GM18868 (cell line): ENCODE measurements around the gene NRXN3.
"Not testable (repeated sequence)": the region's sequence is repeated elsewhere in the genome, so short reads cannot be mapped to it uniquely, and the experiment has no call there.

Experiments
- ATAC-seq: cut with Tn5 transposase; IDR thresholded peaks from one replicate; pipeline ENCODE4 v1.9.1; 2021; ENCODE audit warnings: mild to moderate bottlenecking, moderate library complexity; ENCODE audit not compliant: unreplicated experiment

Gene NRXN3

DNA sequence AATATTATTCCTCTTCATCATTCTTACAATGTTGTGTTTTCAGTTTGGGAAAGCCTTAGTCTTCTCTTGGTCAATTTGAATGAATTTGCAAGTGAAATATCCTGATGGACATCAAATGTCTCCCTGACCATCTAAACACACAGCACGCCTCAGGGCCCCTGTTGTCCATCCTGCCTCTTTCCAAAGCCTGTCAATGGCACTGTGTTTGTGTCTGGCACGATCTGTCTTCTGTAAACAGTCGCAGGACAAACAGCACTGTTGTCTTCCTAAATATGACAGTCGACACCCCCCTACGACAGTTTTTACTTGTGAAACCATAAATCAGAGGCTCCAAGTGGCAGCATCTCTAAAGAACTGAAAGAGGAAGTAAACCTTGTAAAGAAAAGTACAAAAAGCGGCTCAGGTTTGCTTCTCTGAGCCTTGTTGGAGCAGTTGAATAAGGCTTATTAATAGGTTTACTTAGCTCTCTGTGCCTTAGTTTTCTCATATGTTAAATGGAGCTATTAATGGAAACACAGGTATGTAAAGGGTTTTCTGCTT lies 285.8 kb downstream of the NRXN3 start:
- peak; percentile 94 for ATAC-seq

DNA sequence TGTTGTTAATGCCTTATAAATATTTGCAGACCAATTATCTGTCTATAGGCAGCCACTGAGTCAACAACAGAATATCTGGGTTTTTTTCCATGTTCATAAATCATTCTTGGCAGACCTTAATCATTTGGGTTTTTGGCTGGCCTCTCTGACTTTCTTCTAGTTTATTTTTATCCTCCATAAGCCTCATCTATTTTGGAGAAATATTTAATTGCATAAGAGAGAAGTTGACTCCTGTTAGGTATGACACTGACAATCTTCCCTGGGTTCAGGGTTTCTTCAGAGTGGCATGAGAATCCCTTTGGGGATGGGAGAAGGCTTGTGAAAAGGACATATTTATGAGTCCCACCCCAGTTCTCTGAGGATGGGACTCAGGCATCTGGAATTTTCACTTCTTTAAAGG lies 299.8 kb downstream of the NRXN3 start:
- ATAC-seq = no peak

DNA sequence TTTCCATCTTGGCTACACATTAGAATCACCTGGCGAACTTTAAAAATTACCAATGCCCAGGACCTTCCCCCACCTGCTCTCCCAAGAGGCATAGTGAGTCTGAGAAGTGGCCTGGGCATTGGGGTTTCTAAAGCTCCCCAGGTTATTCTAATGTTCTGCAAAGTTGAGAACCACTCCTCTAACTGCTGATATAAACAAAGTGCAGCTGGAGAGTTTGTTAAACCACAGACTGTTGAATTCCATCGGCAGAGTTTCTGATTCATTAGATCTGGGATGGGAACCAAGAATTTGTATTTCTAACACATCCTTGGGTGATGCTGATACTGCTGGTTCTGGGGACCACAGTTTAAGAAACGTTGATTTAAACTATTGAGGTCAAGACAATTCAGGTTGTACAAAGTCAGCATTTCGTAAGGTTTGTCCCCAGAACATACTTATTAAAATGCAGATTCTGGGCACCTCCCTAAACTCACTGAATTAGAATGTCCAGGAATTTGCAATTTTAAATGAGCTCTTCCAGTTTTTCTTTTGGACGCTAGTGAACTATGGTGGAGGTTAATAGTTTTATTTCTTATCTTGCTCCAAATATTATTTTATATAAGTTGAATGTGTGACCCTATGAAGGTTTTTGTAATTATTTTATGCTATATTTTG lies 309.1 kb downstream of the NRXN3 start:
- no peak for ATAC-seq

DNA sequence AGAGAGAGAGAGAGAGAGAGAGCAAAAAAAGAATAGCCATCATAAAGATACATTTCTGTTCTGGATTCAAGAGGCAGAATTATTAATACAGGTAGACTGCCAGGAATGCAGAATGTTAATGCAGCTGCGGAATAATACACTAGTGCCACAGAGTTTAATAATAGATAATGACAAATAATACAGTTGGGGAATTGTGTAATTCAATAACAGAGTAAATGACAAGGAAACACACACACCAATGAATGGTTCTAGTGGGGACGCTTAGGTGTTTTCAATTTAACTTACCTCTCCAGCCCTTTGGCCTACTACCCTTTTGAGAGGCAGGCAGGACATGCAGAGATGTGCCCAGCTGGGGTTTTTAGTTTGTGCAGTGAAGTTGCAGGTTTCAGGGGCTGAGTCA lies 313.9 kb downstream of the NRXN3 start:
- ATAC-seq = no peak

DNA sequence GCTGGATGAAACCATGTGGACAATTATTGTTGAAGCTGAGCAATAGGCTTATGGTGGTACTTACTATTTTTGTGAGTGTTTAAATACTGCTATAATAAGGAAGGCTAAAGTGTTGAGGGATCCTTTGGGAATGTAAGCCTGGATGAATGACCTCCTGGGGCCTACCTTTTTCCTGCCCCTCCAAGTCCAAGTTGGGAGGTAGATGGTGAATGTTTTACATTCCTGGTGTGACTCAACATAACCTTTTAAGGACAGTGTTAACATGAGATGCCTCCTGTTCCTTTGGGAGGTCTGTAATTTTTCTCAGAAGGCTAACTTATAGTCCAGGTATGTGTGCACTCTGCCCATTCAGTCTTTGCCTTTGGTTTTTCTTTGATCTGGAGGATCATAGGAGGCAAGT lies 315.9 kb downstream of the NRXN3 start:
- ATAC-seq = no peak

DNA sequence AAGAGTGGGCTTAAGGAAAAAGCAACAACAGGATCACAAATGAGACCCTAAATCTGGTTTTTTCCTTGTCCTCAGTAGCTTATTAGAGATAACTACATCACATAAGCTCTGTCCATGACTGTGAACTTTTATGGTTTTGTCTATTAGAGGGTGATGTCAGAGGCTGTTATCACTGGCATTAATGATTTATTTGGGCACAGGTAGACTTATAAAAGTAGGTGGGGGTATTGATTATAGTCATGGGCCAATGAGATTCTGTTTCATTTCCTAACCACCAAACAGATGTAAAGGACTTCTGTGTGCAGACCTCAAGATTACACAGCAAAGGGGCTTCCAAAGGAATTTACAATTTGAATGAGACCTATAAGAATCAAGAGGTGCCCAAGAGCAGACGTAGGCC lies 316.4 kb downstream of the NRXN3 start:
- ATAC-seq = no peak

DNA sequence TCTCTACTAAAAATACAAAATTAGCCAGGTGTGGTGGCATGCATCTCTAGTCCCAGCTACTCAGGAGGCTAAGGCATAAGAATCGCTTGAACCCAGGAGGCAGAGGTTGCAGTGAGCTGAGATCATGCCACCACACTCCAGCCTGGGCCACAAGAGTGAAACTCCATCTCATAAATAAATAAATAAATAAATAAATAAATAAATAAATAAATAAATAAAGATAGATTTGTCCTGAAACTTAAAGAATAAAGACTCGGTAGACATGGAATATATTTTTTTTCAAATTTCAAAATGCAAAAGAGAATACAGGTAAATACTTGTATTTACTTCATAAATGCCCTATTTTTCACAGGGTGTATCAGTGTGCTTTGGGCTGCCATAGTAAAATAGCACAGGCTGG lies 317.4 kb downstream of the NRXN3 start:
- not testable (repeated sequence) for ATAC-seq

DNA sequence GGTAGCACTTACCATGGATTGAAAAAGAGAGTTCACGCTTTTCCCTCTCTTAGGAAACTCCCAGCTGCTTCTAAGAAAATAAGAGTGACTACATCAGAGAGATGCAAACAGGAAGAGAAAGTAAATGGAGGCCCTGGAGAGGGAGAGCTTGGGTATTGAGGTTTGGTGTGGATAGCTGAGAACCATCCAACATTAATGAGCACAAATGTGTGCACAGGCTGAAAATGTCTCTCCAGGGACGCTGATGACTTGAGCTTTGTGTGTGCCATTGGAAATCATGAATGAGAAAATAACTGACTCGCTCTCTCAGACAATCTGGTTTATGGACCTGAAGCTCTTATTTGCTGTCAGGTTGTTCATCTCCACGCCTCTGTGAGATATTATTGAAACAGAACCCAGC lies 318.8 kb downstream of the NRXN3 start:
- peak; percentile 58 for ATAC-seq

DNA sequence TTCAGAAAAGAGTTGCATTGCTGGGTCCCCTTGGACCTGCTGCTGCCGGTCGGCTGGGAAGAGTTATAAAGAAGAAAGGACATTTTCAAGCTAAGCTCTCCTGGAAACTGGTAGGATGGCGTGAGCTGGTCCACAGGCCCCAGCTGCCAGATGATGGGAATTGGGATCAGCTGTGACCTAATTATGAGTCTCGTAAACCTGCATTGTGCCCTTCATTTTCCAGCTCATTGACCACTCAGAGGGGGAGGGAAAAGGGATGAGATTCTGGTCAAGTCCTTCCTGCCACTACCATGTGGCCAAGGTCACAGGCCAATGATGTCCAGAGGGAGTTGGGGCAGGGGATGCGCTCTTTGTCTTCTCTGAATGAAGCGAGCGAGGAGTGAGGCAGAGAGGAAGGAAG lies 320.9 kb downstream of the NRXN3 start:
- no peak for ATAC-seq

DNA sequence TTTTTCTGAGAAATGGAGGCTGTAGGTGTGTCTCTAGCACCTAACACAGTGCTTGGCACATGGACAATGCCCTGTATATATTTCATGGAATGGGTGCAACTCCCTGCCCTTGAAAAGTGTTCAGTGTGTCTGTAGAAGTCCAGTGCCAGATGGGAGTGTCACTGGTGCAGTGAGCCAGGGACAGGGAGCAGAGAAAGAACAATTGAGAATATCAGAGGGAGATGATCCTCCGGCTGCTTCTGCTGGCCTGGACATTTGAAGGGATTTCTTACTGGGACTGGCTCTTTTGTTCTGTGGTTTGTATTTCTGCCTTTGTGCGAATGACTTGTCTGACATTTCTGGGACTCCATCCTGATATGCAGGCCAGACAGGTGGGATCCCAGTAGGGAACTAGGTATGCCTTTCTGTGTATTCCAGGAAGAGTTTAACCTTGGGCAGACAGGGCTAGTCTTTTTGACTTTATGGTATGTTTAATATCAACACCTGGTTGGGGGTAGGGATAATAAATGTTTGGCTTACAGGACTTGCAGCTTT lies 328.0 kb downstream of the NRXN3 start:
- ATAC-seq = no peak

DNA sequence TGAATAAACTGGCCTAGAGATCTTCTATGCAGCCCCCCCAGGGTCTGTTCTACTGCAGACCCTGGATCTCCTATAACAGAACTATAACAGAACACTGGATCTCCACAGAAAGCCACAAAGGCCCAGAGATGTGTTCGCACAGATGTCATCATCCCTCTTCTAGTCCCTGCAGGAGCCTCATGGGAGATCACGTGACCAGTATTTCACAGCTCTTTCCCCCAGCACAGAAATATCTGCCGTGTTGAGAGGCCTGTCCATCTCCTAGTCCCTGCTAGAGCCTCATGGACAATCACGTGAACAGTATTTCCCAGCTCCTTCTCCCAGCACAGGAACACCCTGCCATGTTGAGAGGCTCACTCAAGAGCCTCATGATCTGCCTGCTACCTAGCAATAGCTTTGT lies 331.7 kb downstream of the NRXN3 start:
- no peak for ATAC-seq

DNA sequence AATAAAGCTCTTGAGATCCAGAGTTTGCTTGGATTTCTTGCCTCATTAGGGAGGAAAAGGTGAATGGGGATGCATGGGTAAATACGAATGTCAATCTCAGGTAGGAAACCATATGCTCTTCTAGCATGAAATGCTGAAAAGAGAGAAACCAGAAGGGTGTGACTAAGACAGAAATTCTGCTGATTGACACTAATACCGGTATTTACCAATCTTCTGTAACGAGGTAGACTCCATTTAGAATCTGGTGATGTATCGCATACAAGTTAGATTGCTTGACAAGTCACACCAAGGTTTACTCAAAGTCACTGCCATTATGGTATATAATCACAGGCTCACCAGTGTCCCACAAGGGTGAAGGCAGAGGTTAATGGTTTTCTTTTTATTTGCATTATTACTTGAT lies 337.9 kb downstream of the NRXN3 start:
- no peak for ATAC-seq

DNA sequence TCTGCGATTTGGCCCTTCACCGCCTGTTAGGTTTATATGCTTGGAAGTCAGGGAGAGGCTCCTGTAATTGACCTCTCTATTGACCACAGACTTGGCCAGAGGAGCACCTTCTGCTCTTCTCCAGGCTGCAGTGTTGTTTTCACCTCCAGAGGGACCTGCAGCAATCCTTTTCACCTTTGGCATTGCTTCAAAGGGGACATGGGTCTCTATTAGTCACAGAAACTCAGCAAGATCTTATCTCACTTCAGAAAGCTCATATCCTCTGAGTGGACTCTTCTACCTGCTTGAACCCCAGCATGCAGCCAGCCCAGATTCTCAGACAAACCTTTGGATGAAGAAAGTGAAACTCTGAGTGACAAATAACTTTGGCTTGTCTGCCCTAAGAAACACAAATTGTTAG lies 339.3 kb downstream of the NRXN3 start:
- ATAC-seq = peak; percentile 87

DNA sequence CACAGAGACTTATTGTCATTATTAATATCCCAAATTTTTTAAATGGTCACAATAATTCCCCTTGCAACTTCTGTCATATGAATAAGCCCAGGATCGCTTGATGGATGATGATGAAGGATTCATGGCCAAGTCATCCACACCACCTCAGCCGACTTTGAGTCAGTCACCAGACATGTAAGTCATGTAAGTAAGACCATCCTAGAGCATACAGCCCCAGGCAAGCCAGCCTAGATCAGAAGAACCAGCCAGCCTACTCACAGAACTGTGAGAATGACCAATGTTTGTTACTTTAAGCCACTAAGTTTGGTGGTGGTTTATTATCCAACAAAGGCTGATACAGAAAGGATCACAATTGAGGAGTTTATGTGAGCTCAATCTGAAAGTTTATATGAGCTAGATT lies 341.8 kb downstream of the NRXN3 start:
- ATAC-seq = no peak

DNA sequence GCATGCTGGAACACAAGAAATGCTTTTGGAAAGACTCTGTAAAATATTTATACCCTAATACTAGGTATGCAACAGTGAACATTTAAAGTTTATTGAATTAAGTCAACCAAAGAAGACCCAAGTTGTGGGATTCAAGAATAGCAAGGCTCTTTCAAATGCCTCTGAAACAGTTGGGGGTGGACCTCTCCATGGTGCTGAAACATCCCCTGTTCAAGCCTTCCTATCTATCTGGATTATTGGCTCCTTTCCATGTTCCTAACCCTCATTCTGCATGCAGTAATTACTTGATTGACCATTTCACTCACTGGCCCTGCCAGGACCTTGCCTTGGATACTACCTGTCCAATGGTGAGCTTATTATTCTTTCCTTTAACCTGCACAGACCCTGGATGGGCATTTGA lies 349.7 kb downstream of the NRXN3 start:
- ATAC-seq = no peak

DNA sequence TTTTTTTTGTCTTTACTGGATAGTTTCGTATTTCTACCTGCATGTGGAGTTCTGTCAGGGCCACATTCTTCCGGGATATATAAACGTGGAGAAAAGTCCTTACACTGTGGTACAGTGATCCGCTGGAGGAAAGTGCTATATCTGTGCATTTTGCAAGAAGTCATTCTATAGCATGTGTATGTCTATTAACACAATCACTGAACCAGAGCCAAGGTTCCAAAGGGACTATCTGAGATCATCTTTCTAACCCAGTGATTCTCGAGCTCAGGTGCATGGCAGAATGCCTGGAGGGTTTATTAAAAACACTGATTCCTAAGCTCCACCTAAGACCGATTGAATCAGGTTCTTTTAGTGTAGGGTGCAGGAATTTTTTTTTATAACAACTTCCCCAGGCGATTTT lies 354.0 kb downstream of the NRXN3 start:
- no peak for ATAC-seq

DNA sequence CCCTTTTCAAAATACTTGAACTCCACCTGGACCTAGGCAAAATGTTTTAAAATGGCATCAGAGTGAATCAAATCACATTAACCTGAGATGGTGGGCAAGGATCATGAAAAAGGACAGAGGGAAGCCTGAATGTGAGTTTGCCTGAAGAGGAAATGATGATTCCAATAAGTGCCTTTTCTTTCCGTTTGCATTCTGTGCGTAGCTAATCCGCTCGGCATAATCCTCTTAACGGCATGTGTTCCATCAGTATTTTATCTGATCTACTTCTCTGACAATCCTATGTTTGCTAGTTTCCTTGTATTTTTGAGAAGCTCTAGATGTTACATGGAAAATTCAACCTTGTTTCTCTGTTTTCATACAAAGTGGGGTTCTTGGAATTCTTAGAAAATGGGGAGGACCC lies 354.6 kb downstream of the NRXN3 start:
- ATAC-seq = no peak

DNA sequence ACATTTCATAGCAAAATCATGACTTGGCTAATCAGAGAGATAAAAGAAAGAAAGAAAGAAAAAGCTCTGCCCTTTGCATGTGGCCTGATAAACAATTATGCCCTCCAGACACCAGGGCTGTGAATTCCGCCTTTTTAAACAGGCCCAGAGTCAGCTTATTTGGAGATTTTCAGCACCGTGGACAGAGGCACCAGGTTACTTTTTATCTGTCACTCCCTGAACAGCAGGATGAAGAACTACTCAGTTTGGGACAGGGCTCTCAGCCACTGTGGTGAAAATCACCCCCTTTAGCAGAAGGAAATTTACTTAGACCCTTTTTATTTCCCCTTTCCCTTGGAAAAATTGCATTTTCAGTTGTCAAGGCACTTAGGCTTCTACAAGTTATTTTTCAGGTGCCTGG lies 359.9 kb downstream of the NRXN3 start:
- no peak for ATAC-seq

DNA sequence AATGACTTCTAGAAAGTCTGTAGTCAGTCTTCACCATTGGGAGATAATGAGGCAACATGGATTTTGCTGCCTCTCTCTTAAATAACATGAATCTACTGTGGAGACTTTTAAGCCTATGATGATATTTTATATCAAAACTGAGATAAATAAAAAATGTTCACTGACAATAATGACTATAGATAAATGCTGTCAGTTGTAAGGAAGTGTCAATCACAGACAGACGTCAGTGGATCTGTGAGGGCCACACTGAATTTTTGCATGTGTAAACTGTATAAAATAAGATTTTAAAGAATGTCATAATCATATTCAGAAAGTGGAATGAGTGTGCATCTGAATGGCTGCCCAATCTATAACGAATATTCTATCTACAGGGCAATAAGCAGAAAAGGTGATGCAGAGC lies 364.0 kb downstream of the NRXN3 start:
- no peak for ATAC-seq

DNA sequence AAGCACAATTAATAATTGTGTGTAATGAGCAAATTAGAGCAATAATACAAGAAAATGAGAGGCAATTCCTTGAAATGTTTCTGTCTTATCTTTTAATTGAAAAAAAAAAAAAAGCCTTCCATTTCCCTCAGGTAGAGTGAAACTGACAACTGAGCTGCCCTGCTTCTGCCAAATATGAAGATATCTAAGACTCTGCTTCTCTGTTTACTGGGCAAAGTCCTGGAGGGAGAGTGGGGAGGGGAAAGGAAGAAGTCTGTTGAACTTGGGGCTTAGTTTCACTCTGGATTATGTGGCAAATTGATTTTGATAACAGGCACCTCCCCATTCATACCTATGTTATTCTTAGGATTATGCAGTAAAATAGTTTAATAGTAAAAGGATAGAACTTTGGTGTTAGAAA lies 364.9 kb downstream of the NRXN3 start:
- no peak for ATAC-seq

DNA sequence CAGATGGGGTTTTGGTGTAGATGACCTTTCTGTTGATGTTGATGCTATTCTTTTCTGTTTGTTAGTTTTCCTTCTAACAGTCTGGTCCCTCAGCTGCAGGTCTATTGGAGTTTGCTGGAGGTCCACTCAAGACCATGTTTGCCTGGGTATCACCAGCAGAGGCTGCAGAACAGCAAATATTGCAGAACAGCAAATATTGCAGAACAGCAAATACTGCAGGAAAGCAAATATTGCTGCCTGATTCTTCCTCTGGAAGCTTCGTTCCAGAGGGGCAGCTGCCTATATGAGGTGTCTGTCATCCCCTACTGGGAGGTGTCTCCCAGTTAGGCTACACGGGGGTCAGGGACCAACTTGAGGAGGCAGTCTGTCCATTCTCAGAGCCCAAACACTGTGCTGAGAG lies 371.6 kb downstream of the NRXN3 start:
- ATAC-seq = not testable (repeated sequence)

DNA sequence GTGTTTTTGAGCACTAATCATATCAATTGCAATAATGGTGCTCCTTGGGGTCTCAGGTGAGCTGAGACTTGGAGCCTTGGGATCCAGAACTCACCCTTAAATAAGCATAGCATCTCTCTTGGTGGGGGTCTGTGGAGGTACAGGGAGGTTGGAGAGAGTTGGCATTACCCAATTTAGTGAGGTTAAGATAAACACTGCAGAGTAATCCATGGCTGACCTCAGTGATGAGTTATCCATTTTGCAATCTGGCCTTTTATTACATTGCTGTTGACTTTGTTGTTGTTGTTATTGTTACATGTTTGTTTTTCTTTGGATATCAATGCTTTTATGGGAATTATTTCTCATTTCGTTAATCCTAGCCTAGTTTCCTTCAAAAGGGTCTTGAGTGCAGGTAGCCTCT lies 373.3 kb downstream of the NRXN3 start:
- ATAC-seq = no peak

DNA sequence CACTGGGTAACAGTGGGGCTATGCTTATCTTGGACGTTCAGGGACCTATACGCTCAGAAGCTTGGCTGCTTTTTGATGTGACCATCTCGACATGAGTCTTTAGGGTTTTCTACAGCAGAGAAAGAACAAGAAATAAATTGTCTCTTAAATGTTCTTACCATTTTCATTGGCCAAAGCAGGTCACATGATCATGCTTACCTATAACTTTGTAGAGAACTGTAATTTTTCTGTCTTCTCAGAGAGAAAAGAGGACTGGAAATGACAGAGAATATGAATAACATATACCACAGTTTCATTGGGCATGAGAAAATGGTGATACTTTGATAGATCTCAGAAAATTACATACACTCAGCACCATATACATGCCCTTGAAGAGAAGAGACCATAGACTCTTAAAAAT lies 390.9 kb downstream of the NRXN3 start:
- ATAC-seq = no peak
